Activated CD8-positive, alpha-beta memory T cell treated with anti-CD3 and anti-CD28 coated beads for 36 hours (primary cell): ENCODE measurements around the gene GP9. TPM values are rescaled to one million over a fixed set of nuclear protein-coding genes. Genes with fewer than 3 reads are reported as not detected.
"Not testable (repeated sequence)": the region's sequence is repeated elsewhere in the genome, so short reads cannot be mapped to it uniquely, and the experiment has no call there.

Source experiments
- CTCF ChIA-PET: fragments of 350-600 bp; sonication (Branson Sonifier 250); formaldehyde crosslinking; loops from one replicate; lab custom pipeline; 2021; ENCODE audit warnings: antibody characterized with exemption; lab: Charles Lee
- POLR2A ChIA-PET: fragments of 350-600 bp; sonication (Branson Sonifier 250); formaldehyde crosslinking; loops from one replicate; lab custom pipeline; 2021; ENCODE audit warnings: antibody characterized with exemption; lab: Charles Lee
- total RNA-seq, 2 experiments: library from RNA; stranded (reverse); gene quantifications; one replicate each; pipeline ENCODE4 v1.2.3, GENCODE V29; 2021

The GP9 gene
- total RNA-seq, 2 experiments from 2014 or later: not detected

DNA sequence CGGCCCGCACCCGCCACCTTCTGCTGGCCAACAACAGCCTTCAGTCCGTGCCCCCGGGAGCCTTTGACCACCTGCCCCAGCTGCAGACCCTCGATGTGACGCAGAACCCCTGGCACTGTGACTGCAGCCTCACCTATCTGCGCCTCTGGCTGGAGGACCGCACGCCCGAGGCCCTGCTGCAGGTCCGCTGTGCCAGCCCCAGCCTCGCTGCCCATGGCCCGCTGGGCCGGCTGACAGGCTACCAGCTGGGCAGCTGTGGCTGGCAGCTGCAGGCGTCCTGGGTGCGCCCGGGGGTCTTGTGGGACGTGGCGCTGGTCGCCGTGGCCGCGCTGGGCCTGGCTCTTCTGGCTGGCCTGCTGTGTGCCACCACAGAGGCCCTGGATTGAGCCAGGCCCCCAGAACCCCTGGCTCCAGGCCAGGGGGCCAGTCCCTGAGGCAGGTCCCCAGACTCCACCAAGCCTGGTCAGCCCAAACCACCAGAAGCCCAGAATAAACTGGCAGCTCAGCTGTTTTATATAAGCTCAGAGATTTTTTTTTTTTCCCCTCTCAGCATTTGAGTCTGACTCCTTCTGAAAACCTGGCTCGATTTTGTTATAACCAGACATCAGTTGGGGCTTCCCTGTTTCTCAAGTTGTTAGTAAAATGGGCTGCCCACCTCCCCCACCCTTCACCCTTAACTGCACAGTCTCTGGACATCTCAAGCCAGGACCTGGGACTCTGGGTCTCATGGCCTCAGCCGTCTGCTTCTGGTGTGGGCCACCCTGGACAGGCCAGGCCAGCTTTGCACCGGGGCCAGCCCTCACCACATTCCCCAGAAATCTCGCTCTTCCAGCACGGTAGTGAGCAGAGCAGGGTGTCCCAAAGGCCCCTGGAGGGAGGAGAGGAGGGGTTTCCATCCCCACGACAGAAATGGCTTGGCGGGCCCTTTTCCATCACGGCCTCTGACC lies 1.6 kb downstream of the GP9 start:
- POLR2A ChIA-PET: no interaction called here

GRCh38 chr3:129063091-129063640 lies 2.6 kb downstream of the GP9 start:
- ChIA-PET CTCF (no interaction called here), POLR2A (no interaction called here)

More for the DNA sequence above, 1.6 kb downstream of the GP9 start:
- CTCF ChIA-PET: no interaction called here

GRCh38 chr3:129063841-129064482 lies 3.4 kb downstream of the GP9 start:
- ChIA-PET CTCF (interaction anchor here (0.7 kb wide), 1 partner anchor 14 kb away, joined by 3 read pairs; no protein-coding TSS in a partner anchor), POLR2A (no interaction called here)

- ChIA-PET CTCF (interaction anchor here (1.2 kb wide), 1 partner anchor 12 kb away, joined by 5 read pairs; no protein-coding TSS in a partner anchor), POLR2A (no interaction called here)
Measured at GRCh38 chr3:129065016-129065719, 4.6 kb downstream of the GP9 start.

DNA sequence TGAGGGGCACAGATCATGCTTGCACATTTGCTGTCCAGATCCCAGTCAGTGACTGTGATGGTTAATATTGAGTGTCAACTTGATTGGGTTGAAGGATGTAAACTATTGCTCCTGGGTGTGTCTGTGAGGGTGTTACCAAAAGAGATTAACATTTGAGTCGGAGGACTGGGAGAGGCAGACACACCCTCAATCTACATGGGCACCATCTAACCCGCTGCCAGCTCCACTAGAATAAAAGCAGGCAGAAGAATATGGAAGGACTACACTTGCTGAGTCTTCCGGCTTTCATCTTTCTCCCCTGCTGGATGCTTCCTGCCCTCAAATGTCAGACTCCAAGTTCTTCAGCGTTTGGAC lies 5.1 kb downstream of the GP9 start:
- POLR2A ChIA-PET: no interaction called here
- CTCF ChIA-PET: interaction anchor here (1.2 kb wide), 1 partner anchor 12 kb away, joined by 5 read pairs; no protein-coding TSS in a partner anchor

GRCh38 chr3:129067719-129068118 lies 7.1 kb downstream of the GP9 start:
- CTCF ChIA-PET: not testable (repeated sequence)
- POLR2A ChIA-PET: interaction anchor here (1.3 kb wide), 1 partner anchor 248 kb away, joined by 3 read pairs; a partner anchor contains a TSS

- ChIA-PET CTCF (interaction anchor here (0.6 to 2.3 kb wide), 4 partner anchors 15 to 33 kb away, joined by 3 to 9 read pairs (median 3); no protein-coding TSS in a partner anchor), POLR2A (interaction anchor here (0.8 to 1.3 kb wide), 2 partner anchors 52 to 248 kb away, joined by 3 read pairs; a partner anchor contains a TSS)
Measured at GRCh38 chr3:129068291-129068886, 7.8 kb downstream of the GP9 start.

GRCh38 chr3:129069313-129070085 lies 8.9 kb downstream of the GP9 start:
- POLR2A ChIA-PET: interaction anchor here (0.6 kb wide), 1 partner anchor 8 kb away, joined by 4 read pairs; no protein-coding TSS in a partner anchor
- CTCF ChIA-PET: interaction anchor here (1.1 to 2.3 kb wide), 2 partner anchors 16 to 32 kb away, joined by 3 to 9 read pairs; no protein-coding TSS in a partner anchor

GRCh38 chr3:129070086-129070885 lies 9.7 kb downstream of the GP9 start:
- POLR2A ChIA-PET: no interaction called here
- CTCF ChIA-PET: interaction anchor here (2.3 kb wide), 1 partner anchor 17 kb away, joined by 9 read pairs; no protein-coding TSS in a partner anchor

DNA sequence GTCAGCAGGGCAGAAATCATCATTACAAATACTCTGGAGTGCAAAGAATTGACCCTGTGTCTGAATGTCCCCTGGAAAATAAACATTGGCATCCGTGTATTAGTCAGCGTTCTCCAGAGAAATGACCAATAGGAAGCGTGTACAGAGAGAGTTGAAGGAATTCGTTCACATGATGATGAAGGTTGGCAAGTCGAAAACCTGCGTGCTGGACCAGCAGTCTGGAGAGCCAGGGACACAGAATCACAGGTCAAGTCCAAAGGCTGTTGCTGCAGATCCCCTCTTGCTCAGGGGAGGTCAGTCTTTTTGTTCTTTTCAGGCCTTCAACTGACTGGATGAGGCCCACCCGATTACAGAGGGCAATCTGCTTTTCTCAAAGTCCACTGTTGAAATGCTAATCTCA lies 16.6 kb downstream of the GP9 start:
- ChIA-PET POLR2A (interaction anchor here (0.6 kb wide), 1 partner anchor 8 kb away, joined by 4 read pairs; no protein-coding TSS in a partner anchor), CTCF (interaction anchor here (1.0 kb wide), 1 partner anchor 56 kb away, joined by 3 read pairs; no protein-coding TSS in a partner anchor)

- CTCF ChIA-PET: interaction anchor here (1.0 kb wide), 1 partner anchor 25 kb away, joined by 3 read pairs; no protein-coding TSS in a partner anchor
Measured at GRCh38 chr3:129078510-129078909, 17.9 kb downstream of the GP9 start.

DNA sequence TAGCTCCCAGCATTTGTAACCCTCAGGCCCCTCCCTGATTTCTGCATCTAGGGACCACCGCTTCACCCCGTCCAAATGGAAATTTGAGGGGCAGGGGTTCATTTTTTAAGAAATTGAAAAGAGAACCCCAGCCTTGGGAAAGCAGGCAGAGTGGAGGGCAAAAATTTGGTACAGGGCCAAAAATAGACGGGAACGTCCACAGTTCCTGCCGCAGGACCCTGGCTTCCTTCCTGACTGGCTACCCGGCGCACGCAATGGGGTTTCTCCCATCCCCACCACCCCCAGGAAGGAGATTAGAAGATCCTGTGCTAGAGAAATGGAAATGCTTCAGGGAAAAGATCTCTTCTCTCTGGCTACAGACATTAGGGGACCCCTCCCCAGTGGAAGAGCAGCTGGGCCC lies 20.9 kb downstream of the GP9 start:
- ChIA-PET POLR2A (no interaction called here), CTCF (no interaction called here)

More at GRCh38 chr3:129078510-129078909, 17.9 kb downstream of the GP9 start:
- POLR2A ChIA-PET: no interaction called here

- ChIA-PET CTCF (no interaction called here), POLR2A (no interaction called here)
Measured at GRCh38 chr3:129082026-129082425, 21.4 kb downstream of the GP9 start.

- POLR2A ChIA-PET: interaction anchor here (0.6 to 0.8 kb wide), 2 partner anchors 146 to 165 kb away, joined by 3 to 4 read pairs; no protein-coding TSS in a partner anchor
- CTCF ChIA-PET: interaction anchor here (0.6 kb wide), 1 partner anchor 13 kb away, joined by 3 read pairs; no protein-coding TSS in a partner anchor
Measured at GRCh38 chr3:129084501-129084900, 23.9 kb downstream of the GP9 start.

DNA sequence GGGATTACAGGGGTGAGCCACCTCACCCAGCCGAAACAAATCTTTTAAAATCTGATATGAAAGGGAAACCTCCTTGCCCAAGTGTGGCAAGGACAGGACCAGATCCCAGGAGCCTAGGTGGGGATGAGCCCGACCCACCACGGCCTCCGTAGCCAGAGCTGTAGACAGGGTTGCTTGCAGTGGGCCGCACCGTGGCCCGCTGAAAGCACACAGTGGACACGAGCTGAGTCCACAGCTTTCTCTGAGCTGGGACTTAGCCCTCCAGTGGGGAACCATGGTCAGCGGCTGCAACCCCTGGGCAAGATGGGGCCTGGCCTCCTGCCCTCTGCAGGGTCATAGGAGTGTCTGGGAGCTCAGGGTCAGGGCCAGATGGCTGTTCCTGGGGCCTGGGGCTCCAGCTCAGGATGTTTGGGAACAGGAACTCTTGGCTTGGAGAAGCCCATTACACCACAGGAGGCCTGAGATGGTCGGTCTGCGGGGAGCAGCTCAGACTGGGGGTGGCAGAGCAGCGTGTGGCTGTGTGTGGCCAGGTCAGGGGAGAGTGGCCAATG lies 24.7 kb downstream of the GP9 start:
- ChIA-PET CTCF (interaction anchor here (0.6 kb wide), 1 partner anchor 60 kb away, joined by 3 read pairs; no protein-coding TSS in a partner anchor), POLR2A (no interaction called here)

DNA sequence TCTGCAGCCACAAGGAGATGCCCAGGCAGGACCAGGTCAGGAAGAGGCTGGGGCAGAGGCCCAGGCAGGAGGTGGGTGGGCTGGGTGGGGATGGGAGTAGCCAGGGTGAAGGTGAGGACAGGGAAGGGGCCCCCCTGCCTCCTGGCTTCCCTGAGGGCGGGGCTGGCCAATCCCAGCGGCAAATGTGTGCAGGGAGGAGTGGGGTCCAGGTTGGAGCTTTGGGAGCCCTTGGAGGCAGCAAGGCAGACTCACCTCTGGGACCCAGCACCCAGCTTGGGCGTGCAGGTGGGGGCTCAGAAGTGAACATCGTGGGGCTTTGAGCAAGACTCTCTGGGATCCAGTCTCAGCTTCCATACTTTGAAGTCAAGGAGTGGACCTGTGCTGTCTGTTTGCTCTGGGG lies 25.2 kb downstream of the GP9 start:
- POLR2A ChIA-PET: no interaction called here
- CTCF ChIA-PET: no interaction called here
